Mesodermal cell (in vitro differentiated cells): ENCODE data around the gene NKX3-2.
A peak's percentile ranks its signal among the peaks of the same experiment; 100 is the strongest.
"Not testable (repeated sequence)": the region's sequence is repeated elsewhere in the genome, so short reads cannot be mapped to it uniquely, and the experiment has no call there.

Experiments used
- H3K27ac ChIP-seq: 2 replicates; pipeline ENCODE4 v1.7.0; 2013; ENCODE audit warnings: mild to moderate bottlenecking, low read depth, low read length, moderate library complexity; ENCODE audit not compliant: severe bottlenecking
- H3K36me3 ChIP-seq: 2 replicates; pipeline ENCODE4 v1.7.1; 2013; ENCODE audit warnings: mild to moderate bottlenecking, low read length, moderate library complexity; ENCODE audit not compliant: control insufficient read depth, insufficient read depth
- H3K4me1 ChIP-seq: one replicate; pipeline ENCODE4 v1.7.1; 2013; ENCODE audit warnings: mild to moderate bottlenecking, low read length; ENCODE audit not compliant: insufficient read depth, control insufficient read depth, poor library complexity, severe bottlenecking
- H3K4me3 ChIP-seq: 2 replicates; pipeline ENCODE4 v1.7.0; 2013; ENCODE audit warnings: low read length, control low read depth, mild to moderate bottlenecking; ENCODE audit not compliant: insufficient read depth, poor library complexity, severe bottlenecking; ENCODE audit errors: extremely low read depth
- H3K9me3 ChIP-seq: 2 replicates; pipeline ENCODE4 v1.7.1; 2013; ENCODE audit warnings: mild to moderate bottlenecking, low read length, moderate library complexity; ENCODE audit not compliant: control insufficient read depth
- WGBS, 2 experiments: methylation state at CpG; one replicate each; pipeline ENCODE4 v1.1.5; 2013; ENCODE audit warnings: missing lambda C conversion rate in 2 of 2; ENCODE audit not compliant: insufficient coverage in 2 of 2; 5-methylcytosine and 5-hydroxymethylcytosine counted together

Gene NKX3-2

DNA sequence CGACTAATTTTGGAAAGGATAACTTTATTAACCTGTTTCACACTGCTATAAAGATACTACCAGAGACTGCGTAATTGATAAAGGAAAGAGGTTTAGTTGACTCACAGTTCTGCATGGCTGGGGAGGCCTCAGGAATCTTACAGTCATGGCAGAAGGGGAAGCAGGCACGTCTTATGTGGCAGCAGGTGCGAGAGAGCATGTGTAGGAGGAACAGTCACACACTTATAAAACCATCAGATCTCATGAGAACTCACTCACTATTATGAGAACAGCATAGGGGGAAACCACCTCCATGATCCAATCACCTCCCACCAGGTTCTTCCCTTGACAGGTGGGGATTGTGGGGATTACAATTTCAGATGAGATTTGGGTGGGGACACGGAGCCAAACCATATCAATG lies 15.8 kb upstream of the NKX3-2 start:
- not testable (repeated sequence) for H3K4me3 ChIP-seq, H3K27ac ChIP-seq, H3K9me3 ChIP-seq, H3K36me3 ChIP-seq
- WGBS, 2 experiments, result 83 to 100% methylated on average over 1 of the region's 5 CpGs
- H3K4me1 ChIP-seq, result peaks cover 22% of the 10 kb centered on the region

DNA sequence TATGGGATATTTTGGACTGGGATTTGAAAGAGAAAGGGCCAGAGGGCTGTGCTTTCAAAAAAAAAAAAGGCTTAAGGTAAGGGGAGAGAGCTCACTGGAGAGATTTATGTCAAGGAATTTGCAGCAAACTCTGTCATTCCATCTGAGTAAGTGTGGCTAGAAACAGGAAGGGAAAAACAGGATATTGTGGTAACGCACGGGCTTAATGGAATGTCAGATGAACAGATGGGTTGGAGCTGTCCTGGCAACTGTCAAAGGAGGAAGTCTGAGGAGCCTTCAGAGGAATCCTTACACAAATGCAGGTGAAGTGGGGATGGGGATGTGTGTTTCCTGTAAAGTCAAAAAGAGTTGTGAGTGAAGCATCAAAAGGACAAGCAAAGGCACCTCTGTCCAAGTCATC lies 15.1 kb upstream of the NKX3-2 start:
- peak overlapping the region; percentile 87 for H3K27ac ChIP-seq
- WGBS, 2 experiments, result 50 to 55% methylated on average over 2 of the region's 2 CpGs
- H3K9me3 ChIP-seq, result no peaks in the 10 kb centered on the region
- H3K4me1 ChIP-seq, result peaks cover 22% of the 10 kb centered on the region
- H3K36me3 ChIP-seq, result no peaks in the 10 kb centered on the region
- no peak overlapping the region for H3K4me3 ChIP-seq

DNA sequence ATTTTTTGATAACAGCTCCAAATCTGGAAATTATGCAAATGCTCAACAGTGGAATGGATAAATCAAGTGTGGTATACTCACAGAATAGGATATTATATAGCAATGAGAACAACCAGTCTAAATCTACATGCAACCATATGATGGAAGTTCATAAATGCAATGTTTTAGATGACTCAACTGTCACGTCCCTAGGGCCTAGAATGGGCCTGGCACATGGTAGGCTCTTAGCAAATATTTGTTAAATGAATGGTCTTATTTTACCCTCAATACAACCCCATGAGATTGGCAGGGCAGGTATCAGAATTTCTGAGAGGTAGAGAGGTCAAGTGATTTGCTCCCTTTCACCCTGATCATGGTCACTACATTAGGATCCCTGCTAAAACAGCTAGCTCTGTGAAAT lies 14.6 kb upstream of the NKX3-2 start:
- Histone ChIP-seq H3K4me1 (peaks cover 22% of the 10 kb centered on the region), H3K27ac (peak overlapping the region; percentile 87), H3K9me3 (no peaks in the 10 kb centered on the region), H3K36me3 (no peaks in the 10 kb centered on the region), H3K4me3 (no peak overlapping the region)
- WGBS, 2 experiments, result no CpG with 5 or more reads among the region's 1 CpG

DNA sequence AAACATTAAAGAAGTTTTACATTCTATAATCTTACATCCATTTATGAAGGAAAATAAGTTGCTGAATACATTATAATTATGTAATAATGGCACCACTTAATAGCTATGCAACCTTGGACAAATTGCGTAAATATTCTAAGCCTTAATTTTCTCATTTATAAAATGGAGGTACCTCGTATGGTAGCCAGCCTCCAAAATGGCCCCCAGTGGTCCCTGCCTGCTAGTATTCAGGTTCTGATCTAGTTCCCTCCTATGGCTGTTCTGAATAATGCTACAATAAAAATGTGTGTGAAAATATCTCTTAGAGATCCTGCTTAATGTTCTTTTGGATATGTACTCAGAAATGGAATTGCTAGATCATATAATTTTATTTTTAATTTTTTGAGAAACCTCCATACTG lies 11.0 kb upstream of the NKX3-2 start:
- Histone ChIP-seq H3K27ac (no peak overlapping the region), H3K4me3 (no peak overlapping the region), H3K9me3 (peaks cover 12% of the 10 kb centered on the region), H3K36me3 (no peaks in the 10 kb centered on the region), H3K4me1 (peaks cover 11% of the 10 kb centered on the region)
- WGBS, 2 experiments, result 70 to 83% methylated on average over 1 to 2 of the region's 2 CpGs

DNA sequence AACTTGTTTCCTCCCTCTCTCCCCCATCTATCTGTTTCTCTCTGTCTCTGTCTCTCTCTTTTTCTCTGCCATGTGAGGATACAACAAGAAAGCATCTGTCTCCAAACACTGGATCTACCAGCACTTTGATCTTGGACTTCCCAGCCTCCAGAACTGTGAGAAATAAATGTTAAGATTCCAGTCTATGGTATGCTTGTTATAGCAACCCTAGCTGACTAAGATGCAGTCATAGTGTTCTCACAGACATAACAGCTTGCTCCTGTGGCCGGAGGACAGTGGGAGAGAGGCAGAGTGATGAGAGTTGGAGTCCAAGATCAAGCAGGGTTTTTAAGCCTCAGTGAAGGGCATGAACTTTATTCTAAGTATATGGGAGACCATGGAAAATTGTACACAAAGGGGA lies 8.8 kb upstream of the NKX3-2 start:
- 73 to 79% methylated on average over 1 of the region's 1 CpG for WGBS, 2 experiments

DNA sequence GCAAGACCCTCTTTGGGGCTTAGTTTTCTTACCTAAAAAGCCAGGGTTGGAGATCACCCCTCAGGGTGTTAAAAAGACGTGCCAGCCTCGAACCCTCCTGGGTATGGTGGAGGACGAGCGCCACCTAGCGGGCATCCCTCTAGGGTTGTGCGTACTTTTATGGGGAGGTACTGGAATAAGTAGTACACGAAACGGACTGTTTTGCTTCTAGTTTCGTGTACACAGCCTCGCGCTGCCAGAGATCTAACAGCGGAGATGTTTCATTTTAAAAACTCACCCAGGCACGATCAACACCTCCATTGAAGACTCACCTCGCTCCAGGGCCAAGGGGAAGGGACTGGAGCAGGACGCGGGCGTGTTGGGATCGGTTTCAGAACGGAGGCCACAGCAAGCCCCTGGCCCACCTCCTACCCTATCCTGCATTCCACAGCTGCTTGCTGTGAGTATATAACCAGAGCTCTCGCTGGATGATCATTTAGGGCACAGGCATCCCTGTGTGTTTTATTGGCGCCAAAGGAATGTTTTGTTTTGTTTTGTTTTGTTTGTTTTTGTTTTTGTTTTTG lies 4.8 kb upstream of the NKX3-2 start:
- Histone ChIP-seq H3K9me3 (peaks cover 12% of the 10 kb centered on the region), H3K36me3 (no peaks in the 10 kb centered on the region), H3K4me1 (peaks cover 10% of the 10 kb centered on the region), H3K27ac (no peak overlapping the region), H3K4me3 (peak overlapping the region; percentile 31)
- 0 to 4% methylated on average over 8 to 16 of the region's 21 CpGs for WGBS, 2 experiments

More for the DNA sequence above, 8.8 kb upstream of the NKX3-2 start:
- Histone ChIP-seq H3K9me3 (peaks cover 12% of the 10 kb centered on the region), H3K36me3 (no peaks in the 10 kb centered on the region), H3K27ac (no peak overlapping the region), H3K4me1 (peaks cover 2% of the 10 kb centered on the region), H3K4me3 (no peak overlapping the region)

DNA sequence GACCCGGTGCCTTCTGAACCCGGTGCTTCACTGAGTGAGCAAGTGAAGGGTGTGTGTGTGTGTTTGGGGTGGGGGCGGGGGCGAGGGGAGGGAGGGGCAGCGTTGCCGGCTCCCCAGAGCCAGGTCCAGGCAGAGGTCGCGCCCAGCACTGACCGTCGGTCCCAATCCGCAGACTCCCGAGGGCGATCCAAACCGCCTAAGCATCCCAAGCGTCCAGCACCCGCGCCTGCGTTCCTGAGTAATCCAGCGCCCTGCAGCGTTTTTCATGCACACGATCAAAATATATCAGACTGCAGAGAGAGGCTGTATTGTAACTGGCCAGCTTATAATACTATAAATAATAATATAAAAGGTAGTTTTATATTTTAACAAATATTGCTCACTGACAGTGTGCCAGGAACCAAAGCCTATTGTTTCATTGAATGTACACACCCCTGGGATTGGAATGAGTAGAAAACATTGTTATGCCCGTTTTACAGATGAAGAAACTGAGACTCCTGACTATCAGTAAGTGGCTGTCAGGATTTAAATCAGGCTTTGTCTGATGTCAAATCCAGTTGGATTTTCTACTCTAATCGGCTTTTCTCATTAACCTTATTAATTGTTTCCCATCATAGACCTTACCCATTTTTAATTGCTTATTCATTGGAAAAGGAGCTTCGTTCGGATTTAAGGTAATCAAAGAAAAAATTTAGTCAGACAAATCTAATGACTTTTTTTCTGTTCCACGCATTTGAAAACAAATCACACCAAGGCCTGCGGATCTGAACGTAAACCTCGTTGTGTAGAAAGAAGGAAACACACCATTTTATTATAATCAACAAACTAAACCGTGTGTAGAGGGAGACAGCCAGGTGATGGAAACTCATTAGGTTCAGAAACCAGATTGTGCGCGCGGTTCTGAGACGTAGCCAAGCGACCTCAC lies 4.0 kb upstream of the NKX3-2 start:
- 6 to 13% methylated on average over 15 to 19 of the region's 35 CpGs for WGBS, 2 experiments
- H3K4me1 ChIP-seq, result peaks cover 10% of the 10 kb centered on the region
- H3K9me3 ChIP-seq, result peaks cover 12% of the 10 kb centered on the region
- H3K36me3 ChIP-seq, result no peaks in the 10 kb centered on the region
- no peak overlapping the region for H3K27ac ChIP-seq
- peak overlapping the region; percentile 67 for H3K4me3 ChIP-seq

DNA sequence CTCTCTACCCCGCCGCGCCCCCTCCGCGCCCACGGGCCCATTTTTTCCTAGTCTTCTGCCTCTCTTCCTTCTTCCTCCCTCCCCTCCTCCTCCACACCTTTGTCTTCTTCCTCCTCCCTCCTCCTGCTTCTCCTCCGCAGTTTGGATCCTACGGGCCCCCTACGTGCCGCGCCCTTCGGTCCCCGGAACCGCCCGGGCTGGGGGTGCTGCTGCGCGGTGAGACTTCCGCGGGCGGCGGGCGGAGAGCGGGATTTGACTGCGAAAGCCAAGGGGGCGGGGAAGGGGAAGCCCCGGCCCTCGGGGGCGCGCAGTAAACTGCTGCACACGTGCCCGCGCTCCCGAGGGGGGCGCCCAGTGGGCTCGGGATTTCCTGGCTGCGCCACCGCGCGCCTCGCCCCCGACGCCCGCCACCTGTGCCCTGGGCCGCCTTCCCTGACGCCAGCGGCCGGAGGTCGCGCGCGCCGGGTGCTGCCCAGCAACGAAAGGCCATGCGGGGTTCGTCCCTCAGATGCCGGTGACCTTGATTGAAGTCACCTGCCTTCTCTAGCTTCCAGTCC lies 3.3 kb upstream of the NKX3-2 start:
- Histone ChIP-seq H3K4me1 (peaks cover 11% of the 10 kb centered on the region), H3K4me3 (peak overlapping the region; percentile 67), H3K27ac (no peak overlapping the region), H3K36me3 (no peaks in the 10 kb centered on the region), H3K9me3 (peaks cover 12% of the 10 kb centered on the region)
- 0% methylated on average over 36 to 38 of the region's 56 CpGs for WGBS, 2 experiments

DNA sequence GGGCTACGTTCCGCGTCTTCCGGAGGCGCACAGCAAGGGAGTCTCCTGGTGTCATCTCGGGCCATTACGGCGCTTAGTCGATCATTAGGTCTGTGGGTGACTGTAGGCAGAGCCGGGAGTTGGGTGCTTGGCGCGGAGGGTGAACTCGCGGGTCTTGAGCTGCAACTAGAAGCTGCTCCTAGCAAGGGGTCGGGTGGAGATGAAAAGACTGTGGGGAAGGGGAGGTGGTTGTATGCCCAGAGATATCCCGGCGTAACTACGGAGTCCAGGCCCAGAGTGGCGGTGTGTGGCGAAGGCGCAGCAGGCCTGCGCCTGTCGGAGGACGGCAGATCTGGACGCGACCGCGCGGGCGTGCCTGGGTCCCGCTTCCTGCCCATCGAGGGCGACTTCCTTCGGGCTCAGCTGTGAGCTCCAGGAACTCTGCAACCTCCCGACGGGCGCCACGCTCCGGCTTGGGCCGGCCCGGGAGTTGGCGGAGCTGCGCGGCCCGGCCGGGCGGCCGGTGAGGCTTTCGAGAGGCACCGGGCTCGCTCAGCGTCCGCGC lies 2.7 kb upstream of the NKX3-2 start:
- peak overlapping the region; percentile 67 for H3K4me3 ChIP-seq
- 1 to 2% methylated on average over 49 to 52 of the region's 54 CpGs for WGBS, 2 experiments
- H3K36me3 ChIP-seq, result no peaks in the 10 kb centered on the region
- peak overlapping the region; percentile 23 for H3K27ac ChIP-seq
- peaks cover 17% of the 10 kb centered on the region for H3K4me1 ChIP-seq
- peaks cover 9% of the 10 kb centered on the region for H3K9me3 ChIP-seq

DNA sequence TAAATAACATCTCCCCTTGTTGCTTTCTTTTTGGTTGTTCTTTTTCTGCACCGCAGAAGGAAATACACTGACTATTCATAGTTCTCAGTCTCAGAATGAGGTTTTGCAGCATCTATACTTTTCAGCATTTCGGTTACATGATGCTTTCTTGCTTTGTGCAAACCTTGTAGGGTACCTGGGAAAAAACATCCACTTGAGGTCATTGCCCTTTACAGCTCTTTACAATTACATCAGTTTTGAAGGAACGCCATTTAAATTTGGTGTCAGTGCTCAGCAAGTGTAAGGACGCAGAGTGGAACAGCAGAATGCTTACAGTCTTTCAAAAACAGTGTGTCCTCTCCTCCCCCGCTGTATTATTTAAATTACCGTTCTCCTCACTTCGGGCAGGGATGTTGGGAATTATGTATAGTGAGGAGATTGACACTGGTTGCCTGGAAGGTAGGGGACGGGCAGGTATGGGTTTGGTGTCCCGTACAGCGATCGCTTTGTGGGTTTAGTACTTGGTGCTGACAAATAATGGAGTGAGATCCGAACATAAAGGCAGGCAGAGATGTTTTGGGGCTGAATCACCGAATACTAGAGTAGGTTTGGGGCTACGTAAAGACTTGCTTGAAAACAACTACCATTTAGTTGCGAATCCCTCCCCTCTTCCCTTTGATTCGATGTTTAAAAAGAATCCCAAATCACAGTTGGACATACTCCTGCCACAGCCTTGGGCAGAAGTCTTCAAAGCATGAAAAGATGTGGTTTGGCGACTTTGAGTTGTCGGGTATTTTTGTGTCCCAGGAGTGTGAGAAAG lies 2.0 kb upstream of the NKX3-2 start:
- Histone ChIP-seq H3K4me1 (peaks cover 23% of the 10 kb centered on the region), H3K27ac (peak overlapping the region; percentile 23), H3K4me3 (peak overlapping the region; percentile 67), H3K9me3 (peaks cover 6% of the 10 kb centered on the region), H3K36me3 (peaks cover 6% of the 10 kb centered on the region)
- WGBS, 2 experiments, result 12 to 16% methylated on average over 9 to 11 of the region's 18 CpGs
